ENCODE measurements around the gene RFPL1.
"Not testable (repeated sequence)": the region's sequence is repeated elsewhere in the genome, so short reads cannot be mapped to it uniquely, and the experiment has no call there.

Gene RFPL1

DNA sequence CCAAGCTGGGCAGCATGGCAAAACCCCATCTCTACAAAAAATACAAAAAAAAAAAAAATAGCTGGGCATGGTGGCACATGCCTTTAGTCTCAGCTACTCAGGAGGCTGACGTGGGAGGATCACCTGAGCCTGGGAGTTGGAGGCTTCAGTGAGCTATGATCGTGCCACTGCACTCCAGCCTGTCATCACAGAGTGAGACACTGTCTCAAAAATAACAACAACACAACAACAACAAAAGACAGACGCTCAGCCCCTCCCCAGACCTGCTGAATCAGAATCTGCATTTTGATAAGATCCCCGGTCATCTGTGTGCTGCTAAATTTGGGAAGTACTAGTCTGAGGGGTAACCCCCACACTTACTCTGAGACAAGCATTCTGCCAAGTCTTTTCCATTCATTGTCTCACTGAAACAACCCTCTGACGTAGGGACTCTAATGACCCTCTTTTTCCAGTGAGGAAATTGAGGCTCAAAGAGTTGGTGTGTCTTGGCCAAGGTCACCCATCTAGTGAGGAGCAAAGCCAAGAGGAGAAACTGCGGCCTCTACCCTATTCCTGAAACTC is 49.1 kb downstream of the RFPL1 start:
- Histone ChIP-seq H3K27me3 (ENCODE audit: insufficient read depth, low read depth, severe bottlenecking) (no peaks in the 10 kb centered on the region), H3K36me3 (no peaks in the 10 kb centered on the region), H3K27ac (no peak overlapping the region), H3K9me3 (ENCODE audit: severe bottlenecking) (no peaks in the 10 kb centered on the region), H3K4me3 (ENCODE audit: low read depth, low read length) (no peak overlapping the region)
- TF ChIP-seq CTCF (IDR thresholded peaks at IDR 0.05; ENCODE audit: low read depth, low read length): no peak
- no peak for DNase-seq

- not testable (repeated sequence) for H3K27ac ChIP-seq; H3K4me3 ChIP-seq (ENCODE audit: low read depth, low read length)
Measured at GRCh38 chr22:29489127-29489780, 50.9 kb downstream of the RFPL1 start.

DNA sequence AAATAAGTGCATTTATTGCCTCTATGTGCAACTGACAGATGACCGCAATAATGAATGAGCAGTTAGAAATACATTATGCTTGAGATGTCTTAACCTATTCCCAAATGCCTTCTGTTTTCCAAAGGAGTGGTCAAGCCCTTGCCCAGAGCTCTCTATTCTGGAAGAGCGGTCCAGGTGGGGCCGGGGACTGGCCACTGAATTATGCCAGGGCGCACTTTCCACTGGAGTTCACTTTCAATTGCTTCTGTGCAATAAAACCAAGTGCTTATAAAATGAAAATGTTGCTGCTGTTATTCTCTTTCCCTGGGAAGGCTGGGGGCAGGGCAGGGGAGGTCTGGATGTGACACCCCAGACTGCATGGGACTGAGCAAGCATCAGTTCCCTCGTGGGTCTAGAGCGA is 52.6 kb downstream of the RFPL1 start:
- no peak overlapping the region for H3K4me3 ChIP-seq (ENCODE audit: low read depth, low read length)
- TF ChIP-seq CTCF (IDR thresholded peaks at IDR 0.05; ENCODE audit: low read depth, low read length): no peak
- no peaks in the 10 kb centered on the region for H3K9me3 ChIP-seq (ENCODE audit: severe bottlenecking)
- no peak overlapping the region for H3K27ac ChIP-seq
- peaks cover 5% of the 10 kb centered on the region for H3K36me3 ChIP-seq
- no peak for DNase-seq
- H3K27me3 ChIP-seq (ENCODE audit: insufficient read depth, low read depth, severe bottlenecking): no peaks in the 10 kb centered on the region

More at GRCh38 chr22:29489127-29489780, 50.9 kb downstream of the RFPL1 start:
- H3K9me3 ChIP-seq (ENCODE audit: severe bottlenecking); DNase-seq; H3K27me3 ChIP-seq (ENCODE audit: insufficient read depth, low read depth, severe bottlenecking); H3K36me3 ChIP-seq: not testable (repeated sequence)

All from WERI-Rb-1 (cell line).